Retinal pigment epithelial cell (primary cell): Measurements from ENCODE around the gene PTPN14.
A peak's percentile ranks its signal among the peaks of the same experiment; 100 is the strongest.

ENCODE experiments used
- DNase-seq: peaks from one replicate; pipeline ENCODE4 v3.0.0-alpha.2; 2010; ENCODE audit warnings: low read depth
- H3K4me3 ChIP-seq: 2 replicates; pipeline ENCODE4 v1.5.1; 2011; ENCODE audit warnings: mild to moderate bottlenecking, low read length, control low read depth, moderate library complexity
- CTCF ChIP-seq: conservative IDR thresholded peaks from 2 replicates; pipeline ENCODE4 v1.5.1; 2011; ENCODE audit warnings: low read depth, low read length, control low read depth, inconsistent platforms

Gene PTPN14

GRCh38 chr1:214330222-214330621 lies 221.2 kb downstream of the PTPN14 start:
- H3K4me3 ChIP-seq: no peak overlapping the region
- DNase-seq: no peak
- no peak for TF ChIP-seq CTCF

GRCh38 chr1:214329470-214330220 lies 221.8 kb downstream of the PTPN14 start:
- TF ChIP-seq CTCF: no peak
- DNase-seq: no peak
- no peak overlapping the region for H3K4me3 ChIP-seq

GRCh38 chr1:214328770-214329469 lies 222.5 kb downstream of the PTPN14 start:
- TF ChIP-seq CTCF: peak; percentile 91
- DNase-seq: no peak

GRCh38 chr1:214327514-214327913 lies 223.9 kb downstream of the PTPN14 start:
- no peak for TF ChIP-seq CTCF
- H3K4me3 ChIP-seq: no peak overlapping the region
- DNase-seq: no peak

More at GRCh38 chr1:214328770-214329469, 222.5 kb downstream of the PTPN14 start:
- no peak overlapping the region for H3K4me3 ChIP-seq

- no peak for DNase-seq
- no peak for TF ChIP-seq CTCF
- H3K4me3 ChIP-seq: no peak overlapping the region
Measured at GRCh38 chr1:214326406-214326805, 225.0 kb downstream of the PTPN14 start.

GRCh38 chr1:214324896-214325800 lies 226.3 kb downstream of the PTPN14 start:
- no peak overlapping the region for H3K4me3 ChIP-seq
- no peak for TF ChIP-seq CTCF
- DNase-seq: no peak
